Uterus (tissue), 4 donors: Measurements from ENCODE around the gene POMT2. TPM values are rescaled to one million over a fixed set of nuclear protein-coding genes. Genes with fewer than 3 reads are reported as not detected.

ENCODE experiments used
- DNase-seq, 2 donors: peaks; one replicate each; pipeline ENCODE4 v3.0.0-alpha.2; 2019 to 2020
- H3K27ac ChIP-seq, 2 donors: fragments of 200-600 bp; sonication (generic); 1 replicate in 1 of 2; 2 replicates in 1 of 2; pipeline ENCODE4 v1.5.1; 2016 to 2018
- H3K27me3 ChIP-seq, 2 donors: fragments of 200-600 bp; sonication (generic); one replicate each; pipeline ENCODE4 v1.5.1; 2018 to 2019; ENCODE audit warnings: control low read depth in 1 of 2
- H3K36me3 ChIP-seq, 2 donors: fragments of 200-600 bp; sonication (generic); one replicate each; pipeline ENCODE4 v1.5.1; 2019; ENCODE audit warnings: control low read depth in 1 of 2
- H3K4me1 ChIP-seq, 2 donors: fragments of 200-600 bp; sonication (generic); one replicate each; pipeline ENCODE4 v1.5.1; 2018 to 2019; ENCODE audit warnings: control low read depth in 1 of 2
- H3K4me3 ChIP-seq, 2 donors: fragments of 200-600 bp; sonication (generic); 1 replicate in 1 of 2; 2 replicates in 1 of 2; pipeline ENCODE4 v1.5.1; 2018 to 2019; ENCODE audit warnings: mild to moderate bottlenecking in 1 of 2
- H3K9me3 ChIP-seq, 2 donors: fragments of 200-600 bp; sonication (generic); one replicate each; pipeline ENCODE4 v1.5.1; 2019; ENCODE audit warnings: control low read depth in 1 of 2
- CTCF ChIP-seq, 4 experiments: fragments of 200-600 bp in 2 of 4; fragments of 450-650 bp in 2 of 4; sonication (generic) in 2 of 4; IDR thresholded peaks; one replicate each; pipeline ENCODE4 v1.5.1; 2016 to 2019; ENCODE audit warnings: antibody characterized with exemption in 4 of 4, mild to moderate bottlenecking in 2 of 4, moderate library complexity in 1 of 4
- POLR2A ChIP-seq, 2 donors: fragments of 450-650 bp; IDR thresholded peaks; one replicate each; pipeline ENCODE4 v1.6.1; 2016; ENCODE audit warnings: antibody characterized with exemption in 2 of 2, mild to moderate bottlenecking in 1 of 2, moderate library complexity in 1 of 2
- intact Hi-C: fragments of 100-400 bp; cut with DNase I; formaldehyde crosslinking; loops from one replicate; pipeline ENCODE4 v1.15.1; 2023; ENCODE audit warnings: low total_unique reads
- total RNA-seq, 4 donors: library from RNA; depleted of rRNA in 3 of 4; stranded (reverse); fragments of >200 nt in 3 of 4; gene quantifications; one replicate each; pipeline versions ENCODE4 v1.1.0 to v1.2.4, GENCODE V29; 2014 to 2023
- donor health status: DM: yes; HTN: yes; CAD: no.

Gene POMT2
- total RNA-seq, 4 donors from 2014 or later = 2.1 to 72.2 (median 27.9) TPM

- no peaks in the 10 kb centered on the region for H3K36me3 ChIP-seq
- H3K4me3 ChIP-seq = no peak overlapping the region
- TF ChIP-seq CTCF (IDR thresholded peaks at IDR 0.05) = no peak
- TF ChIP-seq POLR2A (IDR thresholded peaks at IDR 0.05) = no peak
Observed at GRCh38 chr14:77240336-77240915, 80.3 kb downstream of the POMT2 start.

DNA sequence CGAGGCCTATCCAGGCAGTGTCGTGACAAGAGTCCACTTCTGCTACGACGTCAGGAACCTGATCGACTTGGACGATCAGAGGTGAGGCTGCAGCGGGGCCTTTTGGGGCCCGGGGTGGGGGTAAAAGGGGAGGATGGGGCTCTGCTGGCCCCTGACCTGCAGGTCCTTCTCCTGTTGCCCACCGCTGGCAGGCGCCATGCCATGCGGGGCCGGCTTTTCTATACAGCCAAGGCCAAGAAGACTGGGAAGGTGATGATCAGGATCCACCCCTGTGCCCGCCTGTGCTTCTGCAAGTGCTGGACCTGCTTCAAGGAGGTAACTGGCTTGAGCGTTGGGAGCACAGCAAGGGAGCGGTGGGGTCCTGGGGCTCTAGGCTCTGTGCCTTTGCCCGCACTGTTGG, 81.3 kb downstream of the POMT2 start:
- intact Hi-C loops = no loop called here
- Histone ChIP-seq H3K4me3 (no peak overlapping the region), H3K27ac (no peak overlapping the region), H3K27me3 (no peaks in the 10 kb centered on the region), H3K36me3 (no peaks in the 10 kb centered on the region), H3K9me3 (no peaks in the 10 kb centered on the region), H3K4me1 (no peaks in the 10 kb centered on the region)
- TF ChIP-seq POLR2A (IDR thresholded peaks at IDR 0.05) = no peak
- TF ChIP-seq CTCF (IDR thresholded peaks at IDR 0.05) = no peak
- DNase-seq = no peak

More at GRCh38 chr14:77240336-77240915, 80.3 kb downstream of the POMT2 start:
- Histone ChIP-seq H3K27ac (no peak overlapping the region), H3K4me1 (no peaks in the 10 kb centered on the region), H3K27me3 (no peaks in the 10 kb centered on the region), H3K9me3 (no peaks in the 10 kb centered on the region)
- intact Hi-C loops = no loop called here
- DNase-seq = no peak

GRCh38 chr14:77238996-77239395, 81.7 kb downstream of the POMT2 start:
- Histone ChIP-seq H3K27ac (no peak overlapping the region), H3K4me3 (no peak overlapping the region), H3K9me3 (no peaks in the 10 kb centered on the region), H3K36me3 (no peaks in the 10 kb centered on the region), H3K27me3 (no peaks in the 10 kb centered on the region), H3K4me1 (no peaks in the 10 kb centered on the region)
- TF ChIP-seq CTCF (IDR thresholded peaks at IDR 0.05) (no peak), POLR2A (IDR thresholded peaks at IDR 0.05) (no peak)
- no peak for DNase-seq
- intact Hi-C loops = no loop called here

DNA sequence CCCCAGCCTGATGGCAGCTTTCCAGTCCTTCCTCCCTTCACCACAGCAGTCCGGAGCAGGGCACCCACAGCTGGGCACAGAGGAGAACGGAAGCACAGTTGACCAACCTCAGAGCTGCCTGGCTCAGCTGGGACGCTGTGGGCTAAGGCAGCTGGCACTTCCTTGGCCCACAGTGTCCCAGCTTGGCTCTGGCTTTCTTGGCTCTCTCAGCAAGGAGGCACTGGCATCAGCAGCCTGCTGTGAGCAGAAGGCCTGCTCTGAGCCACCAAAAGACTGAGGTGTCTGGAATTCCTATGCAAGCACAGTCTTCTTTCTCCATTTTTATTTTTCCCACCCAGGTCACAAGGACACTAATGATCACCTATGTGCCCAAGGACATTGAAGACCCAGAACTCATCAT, 82.3 kb downstream of the POMT2 start:
- H3K4me1 ChIP-seq = no peaks in the 10 kb centered on the region
- no peak overlapping the region for H3K4me3 ChIP-seq
- no peaks in the 10 kb centered on the region for H3K27me3 ChIP-seq
- DNase-seq = no peak
- H3K36me3 ChIP-seq = no peaks in the 10 kb centered on the region
- intact Hi-C loops = no loop called here
- TF ChIP-seq CTCF (IDR thresholded peaks at IDR 0.05) (no peak), POLR2A (IDR thresholded peaks at IDR 0.05) (no peak)
- no peaks in the 10 kb centered on the region for H3K9me3 ChIP-seq
- H3K27ac ChIP-seq = no peak overlapping the region

GRCh38 chr14:77236814-77237213, 83.9 kb downstream of the POMT2 start:
- Histone ChIP-seq H3K4me1 (no peaks in the 10 kb centered on the region), H3K4me3 (no peak overlapping the region), H3K9me3 (no peaks in the 10 kb centered on the region), H3K27ac (no peak overlapping the region), H3K36me3 (no peaks in the 10 kb centered on the region), H3K27me3 (no peaks in the 10 kb centered on the region)
- intact Hi-C loops = no loop called here
- DNase-seq = no peak
- no peak for TF ChIP-seq CTCF (IDR thresholded peaks at IDR 0.05)
- TF ChIP-seq POLR2A (IDR thresholded peaks at IDR 0.05) = no peak
